ENCODE measurements around the gene MTMR12. TPM values are rescaled to one million over a fixed set of nuclear protein-coding genes. Genes with fewer than 3 reads are reported as not detected.
"Not testable (repeated sequence)": the region's sequence is repeated elsewhere in the genome, so short reads cannot be mapped to it uniquely, and the experiment has no call there.

MTMR12 gene
- total and polyA plus RNA-seq, 11 donors = 3.4 to 28.7 (median 19.4) TPM

GRCh38 chr5:32222723-32223470 is 89.8 kb downstream of the MTMR12 start:
- no peak overlapping the region for H3K4me3 ChIP-seq

GRCh38 chr5:32217886-32218396 is 94.8 kb downstream of the MTMR12 start:
- Histone ChIP-seq H3K9me3 (no peaks in the 10 kb centered on the region), H3K4me3 (peak overlapping the region in 1 of 12 donors; percentile 3), H3K27ac (peak overlapping the region in 5 of 12 donors; percentile 12 to 79 (median 53)), H3K4me1 (peaks cover 0 to 15% (median 4%) of the 10 kb centered on the region in 12 donors), H3K27me3 (no peaks in the 10 kb centered on the region), H3K36me3 (no peaks in the 10 kb centered on the region)
- intact Hi-C loops (cut with DNase I) = loop anchor here in 1 of 10 donors (5.0 kb wide), 1 partner anchor 46 kb away; the partner anchor contains the start of gene GOLPH3
- ATAC-seq = peak; percentile 49 to 67 (median 60)
- WGBS, 4 donors = 49 to 54% (median 53%) methylated on average over 12 of the region's 12 CpGs
- peak in 3 of 5 donors; percentile 35 to 49 (median 39) for DNase-seq
- TF ChIP-seq POLR2A (IDR thresholded peaks at IDR 0.05) (no peak), CTCF (IDR thresholded peaks at IDR 0.05) (no peak)

More at GRCh38 chr5:32222723-32223470, 89.8 kb downstream of the MTMR12 start:
- WGBS, 4 donors = 88 to 97% (median 96%) methylated on average over 5 of the region's 5 CpGs
- H3K27me3 ChIP-seq = no peaks in the 10 kb centered on the region
- H3K36me3 ChIP-seq = peaks cover 0 to 13% (median 0%) of the 10 kb centered on the region in 9 donors
- ATAC-seq (no peak), DNase-seq (no peak)
- no peaks in the 10 kb centered on the region for H3K9me3 ChIP-seq
- intact Hi-C loops (cut with DNase I) = no loop called here
- peaks cover 0 to 22% (median 8%) of the 10 kb centered on the region in 12 donors for H3K4me1 ChIP-seq
- peak overlapping the region in 2 of 12 donors; percentile 23 to 85 for H3K27ac ChIP-seq
- TF ChIP-seq POLR2A (IDR thresholded peaks at IDR 0.05) (no peak), CTCF (IDR thresholded peaks at IDR 0.05) (no peak)

GRCh38 chr5:32214344-32214743 is 98.4 kb downstream of the MTMR12 start:
- H3K4me3 ChIP-seq; ATAC-seq; H3K9me3 ChIP-seq; intact Hi-C loops (cut with DNase I); H3K36me3 ChIP-seq; H3K27ac ChIP-seq; H3K27me3 ChIP-seq; DNase-seq: not testable (repeated sequence)
- WGBS, 4 donors = 84 to 98% (median 91%) methylated on average over 1 of the region's 1 CpG
- H3K4me1 ChIP-seq = peaks cover 0 to 36% (median 4%) of the 10 kb centered on the region in 12 donors

- 89 to 95% (median 92%) methylated on average over 3 of the region's 3 CpGs for WGBS, 4 donors
- H3K27ac ChIP-seq = peak overlapping the region in 1 of 12 donors; percentile 88
- TF ChIP-seq CTCF (IDR thresholded peaks at IDR 0.05) (no peak), POLR2A (IDR thresholded peaks at IDR 0.05) (no peak)
- H3K4me3 ChIP-seq = no peak overlapping the region
- no peak for ATAC-seq
- H3K27me3 ChIP-seq = no peaks in the 10 kb centered on the region
- DNase-seq = no peak
- H3K4me1 ChIP-seq = peaks cover 0 to 20% (median 0%) of the 10 kb centered on the region in 12 donors
- H3K9me3 ChIP-seq = no peaks in the 10 kb centered on the region
- H3K36me3 ChIP-seq = no peaks in the 10 kb centered on the region
- intact Hi-C loops (cut with DNase I) = no loop called here
Observed at GRCh38 chr5:32210151-32210550, 102.6 kb downstream of the MTMR12 start.

DNA sequence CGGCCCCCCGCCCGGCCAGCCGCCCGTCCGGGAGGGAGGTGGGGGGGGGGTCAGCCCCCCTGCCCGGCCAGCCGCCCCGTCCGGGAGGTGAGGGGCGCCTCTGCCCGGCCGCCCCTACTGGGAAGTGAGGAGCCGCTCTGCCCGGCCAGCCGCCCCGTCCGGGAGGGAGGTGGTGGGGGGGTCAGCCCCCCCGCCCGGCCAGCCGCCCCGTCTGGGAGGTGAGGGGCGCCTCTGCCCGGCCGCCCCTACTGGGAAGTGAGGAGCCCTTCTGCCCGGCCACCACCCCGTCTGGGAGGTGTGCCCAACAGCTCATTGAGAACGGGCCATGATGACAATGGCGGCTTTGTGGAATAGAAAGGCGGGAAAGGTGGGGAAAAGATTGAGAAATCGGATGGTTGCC is 103.9 kb downstream of the MTMR12 start:
- intact Hi-C loops (cut with DNase I); H3K27ac ChIP-seq; H3K36me3 ChIP-seq; H3K9me3 ChIP-seq; H3K27me3 ChIP-seq; H3K4me3 ChIP-seq; ATAC-seq; DNase-seq: not testable (repeated sequence)
- 97 to 100% (median 98%) methylated on average over 1 to 19 of the region's 31 CpGs; no CpG with 5 or more reads in 1 of the 4 donors for WGBS, 4 donors
- peaks cover 0 to 24% (median 0%) of the 10 kb centered on the region in 12 donors for H3K4me1 ChIP-seq
